GM18505 (cell line): ENCODE results near the gene ANO10.

Experiments
- ATAC-seq: cut with Tn5 transposase; IDR thresholded peaks from one replicate; pipeline ENCODE4 v1.9.1; 2021; ENCODE audit not compliant: unreplicated experiment
- POLR2A ChIP-seq: IDR thresholded peaks from 4 replicates; pipeline ENCODE4 v1.6.1; 2011; ENCODE audit warnings: borderline replicate concordance; ENCODE audit not compliant: insufficient read depth, insufficient read length; ENCODE audit errors: extremely low read depth

The ANO10 gene

GRCh38 chr3:43410592-43410991, 211.2 kb downstream of the ANO10 start:
- no peak for TF ChIP-seq POLR2A

GRCh38 chr3:43409506-43409905, 212.3 kb downstream of the ANO10 start:
- ATAC-seq: no peak
- no peak for TF ChIP-seq POLR2A

More at GRCh38 chr3:43410592-43410991, 211.2 kb downstream of the ANO10 start:
- no peak for ATAC-seq

- no peak for ATAC-seq
- no peak for TF ChIP-seq POLR2A
Measured at GRCh38 chr3:43406643-43407023, 215.2 kb downstream of the ANO10 start.

- ATAC-seq: no peak
- no peak for TF ChIP-seq POLR2A
Measured at GRCh38 chr3:43405888-43406642, 215.7 kb downstream of the ANO10 start.

- no peak for TF ChIP-seq POLR2A
- no peak for ATAC-seq
Measured at GRCh38 chr3:43400781-43401730, 220.8 kb downstream of the ANO10 start.

GRCh38 chr3:43400167-43400566, 221.6 kb downstream of the ANO10 start:
- ATAC-seq: no peak
- no peak for TF ChIP-seq POLR2A

GRCh38 chr3:43399034-43399433, 222.8 kb downstream of the ANO10 start:
- no peak for ATAC-seq
- no peak for TF ChIP-seq POLR2A

- TF ChIP-seq POLR2A: no peak
Measured at GRCh38 chr3:43394041-43394554, 227.7 kb downstream of the ANO10 start.

GRCh38 chr3:43391621-43392020, 230.2 kb downstream of the ANO10 start:
- no peak for TF ChIP-seq POLR2A
- ATAC-seq: no peak

More at GRCh38 chr3:43394041-43394554, 227.7 kb downstream of the ANO10 start:
- ATAC-seq: no peak

GRCh38 chr3:43390255-43390588, 231.6 kb downstream of the ANO10 start:
- TF ChIP-seq POLR2A: no peak
- ATAC-seq: no peak

- no peak for TF ChIP-seq POLR2A
- ATAC-seq: no peak
Measured at GRCh38 chr3:43389388-43390254, 232.2 kb downstream of the ANO10 start.

- TF ChIP-seq POLR2A: no peak
- no peak for ATAC-seq
Measured at GRCh38 chr3:43388915-43389314, 232.9 kb downstream of the ANO10 start.

- TF ChIP-seq POLR2A: no peak
- no peak for ATAC-seq
Measured at GRCh38 chr3:43388175-43388574, 233.6 kb downstream of the ANO10 start.
